ENCODE data around the gene VARS1. TPM values are rescaled to one million over a fixed set of nuclear protein-coding genes. Genes with fewer than 3 reads are reported as not detected.

VARS1 gene
- total and polyA plus RNA-seq, 2 of the 8 experiments (the other 6 are each of a cell fraction or from before 2014, with no cell fraction given) = 53.5 to 162 TPM

- TF ChIP-seq CBX8 (IDR thresholded peaks at IDR 0.05; ENCODE audit: borderline replicate concordance, low read depth, low read length) (no peak), E2F6 (IDR thresholded peaks at IDR 0.05) (peak; percentile 41; the same call in 1 of the 2 replicates), TCF12 (IDR thresholded peaks at IDR 0.05; ENCODE audit: low read depth, low read length) (no peak), POU5F1 (IDR thresholded peaks at IDR 0.05; ENCODE audit: low read depth, low read length) (no peak), EZH2 (IDR thresholded peaks at IDR 0.05; ENCODE audit: low read depth, low read length, severe bottlenecking) (no peak), PHF8 (conservative IDR thresholded peaks at IDR 0.05; ENCODE audit: low read depth, low read length) (peak; percentile 98), BCL11A (IDR thresholded peaks at IDR 0.05; ENCODE audit: low read depth in 2 of 2, low read length in 2 of 2) (no peak), SP1 (IDR thresholded peaks at IDR 0.05; ENCODE audit: low read depth, low read length) (no peak), NRF1 (IDR thresholded peaks at IDR 0.05; ENCODE audit: low read depth, low read length) (peak; percentile 58), SP4 (IDR thresholded peaks at IDR 0.05; ENCODE audit: low read length) (peak; percentile 80; the same call in 1 of the 2 replicates), SIRT6 (IDR thresholded peaks at IDR 0.05; ENCODE audit: low read length) (no peak), SAP30 (IDR thresholded peaks at IDR 0.05; ENCODE audit: insufficient read depth, insufficient replicate concordance, low read length) (peak; percentile 61), JUN (IDR thresholded peaks at IDR 0.05; ENCODE audit: low read depth, low read length) (no peak), TAF1 (IDR thresholded peaks at IDR 0.05; ENCODE audit: low read depth, low read length) (peak; percentile 71), MAFK (IDR thresholded peaks at IDR 0.05; ENCODE audit: low read depth, low read length) (no peak)
- TF ChIP-seq, protein P1, sequence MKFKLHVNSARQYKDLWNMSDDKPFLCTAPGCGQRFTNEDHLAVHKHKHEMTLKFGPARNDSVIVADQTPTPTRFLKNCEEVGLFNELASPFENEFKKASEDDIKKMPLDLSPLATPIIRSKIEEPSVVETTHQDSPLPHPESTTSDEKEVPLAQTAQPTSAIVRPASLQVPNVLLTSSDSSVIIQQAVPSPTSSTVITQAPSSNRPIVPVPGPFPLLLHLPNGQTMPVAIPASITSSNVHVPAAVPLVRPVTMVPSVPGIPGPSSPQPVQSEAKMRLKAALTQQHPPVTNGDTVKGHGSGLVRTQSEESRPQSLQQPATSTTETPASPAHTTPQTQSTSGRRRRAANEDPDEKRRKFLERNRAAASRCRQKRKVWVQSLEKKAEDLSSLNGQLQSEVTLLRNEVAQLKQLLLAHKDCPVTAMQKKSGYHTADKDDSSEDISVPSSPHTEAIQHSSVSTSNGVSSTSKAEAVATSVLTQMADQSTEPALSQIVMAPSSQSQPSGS (IDR thresholded peaks at IDR 0.05; ENCODE audit: low read length) = peak; percentile 69; the same call in 1 of the 2 replicates
Measured at GRCh38 chr6:31806470-31807272, 11.1 kb upstream of the VARS1 start, which contains the start of gene LSM2 (continued).
